ENCODE measurements around the gene DMRTB1.

The DMRTB1 gene

DNA sequence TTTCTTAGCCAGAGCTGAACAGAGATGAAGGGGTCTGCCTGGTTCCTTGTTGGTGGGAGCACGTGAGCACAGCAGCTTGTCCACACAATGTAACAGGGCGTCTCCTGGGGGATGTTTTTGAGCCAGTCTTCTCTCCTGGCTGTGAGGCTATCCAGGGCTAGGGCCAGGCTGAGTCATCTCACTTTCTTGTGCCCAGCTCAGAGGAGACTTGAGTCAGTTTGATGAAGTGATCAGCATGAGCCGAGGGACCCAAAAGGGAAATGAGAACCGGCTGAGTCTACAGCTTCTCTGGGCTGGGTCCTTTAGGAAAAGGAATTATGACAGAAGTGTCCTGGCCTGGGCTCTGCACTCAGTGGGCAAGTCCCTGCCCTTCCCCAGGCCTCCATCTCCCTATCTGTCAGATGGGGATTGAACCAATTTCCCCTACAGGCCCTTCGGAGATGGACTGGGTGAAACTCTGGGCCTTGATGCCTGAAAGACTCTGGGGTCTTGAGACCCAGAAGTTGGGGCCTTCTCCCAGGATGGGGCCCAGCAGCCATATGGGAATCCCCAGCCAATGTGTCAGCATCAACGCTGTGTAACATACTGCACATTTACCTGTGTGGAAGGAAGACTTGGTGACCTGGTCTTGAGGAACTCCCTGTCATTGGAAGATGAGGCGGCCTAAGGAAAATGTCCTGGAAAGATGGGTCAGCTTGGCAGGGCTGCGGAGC is 36.6 kb downstream of the DMRTB1 start:
- DNase-seq: no peak

DNA sequence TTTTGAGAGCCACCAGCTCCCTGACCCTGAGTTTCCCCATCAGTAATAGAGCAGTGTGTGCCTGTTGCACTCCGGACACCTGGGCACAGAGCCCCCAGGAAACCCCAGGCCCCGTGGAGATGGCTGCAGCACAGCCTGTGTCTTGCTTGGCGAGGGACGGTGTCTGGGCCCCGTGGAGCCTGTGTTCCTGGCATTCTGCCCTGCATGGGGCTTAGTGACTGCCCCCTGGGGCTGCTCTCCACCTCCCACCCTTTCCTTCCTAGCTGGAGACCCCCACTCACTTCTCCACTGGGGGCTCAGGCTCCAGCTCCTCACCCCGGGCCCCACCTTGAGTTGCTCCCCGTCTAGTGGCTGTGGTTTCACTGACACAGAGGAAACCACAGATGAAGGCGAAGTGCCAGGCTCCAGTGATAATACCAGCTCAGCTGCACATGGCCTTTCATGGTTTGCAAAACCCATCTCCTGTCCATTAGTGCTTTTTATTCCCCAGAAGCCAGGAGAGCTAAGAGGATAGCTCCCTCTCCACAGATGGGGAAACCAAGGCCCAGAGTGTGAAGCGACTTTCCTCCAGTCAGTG is 39.4 kb downstream of the DMRTB1 start:
- no peak for DNase-seq

DNA sequence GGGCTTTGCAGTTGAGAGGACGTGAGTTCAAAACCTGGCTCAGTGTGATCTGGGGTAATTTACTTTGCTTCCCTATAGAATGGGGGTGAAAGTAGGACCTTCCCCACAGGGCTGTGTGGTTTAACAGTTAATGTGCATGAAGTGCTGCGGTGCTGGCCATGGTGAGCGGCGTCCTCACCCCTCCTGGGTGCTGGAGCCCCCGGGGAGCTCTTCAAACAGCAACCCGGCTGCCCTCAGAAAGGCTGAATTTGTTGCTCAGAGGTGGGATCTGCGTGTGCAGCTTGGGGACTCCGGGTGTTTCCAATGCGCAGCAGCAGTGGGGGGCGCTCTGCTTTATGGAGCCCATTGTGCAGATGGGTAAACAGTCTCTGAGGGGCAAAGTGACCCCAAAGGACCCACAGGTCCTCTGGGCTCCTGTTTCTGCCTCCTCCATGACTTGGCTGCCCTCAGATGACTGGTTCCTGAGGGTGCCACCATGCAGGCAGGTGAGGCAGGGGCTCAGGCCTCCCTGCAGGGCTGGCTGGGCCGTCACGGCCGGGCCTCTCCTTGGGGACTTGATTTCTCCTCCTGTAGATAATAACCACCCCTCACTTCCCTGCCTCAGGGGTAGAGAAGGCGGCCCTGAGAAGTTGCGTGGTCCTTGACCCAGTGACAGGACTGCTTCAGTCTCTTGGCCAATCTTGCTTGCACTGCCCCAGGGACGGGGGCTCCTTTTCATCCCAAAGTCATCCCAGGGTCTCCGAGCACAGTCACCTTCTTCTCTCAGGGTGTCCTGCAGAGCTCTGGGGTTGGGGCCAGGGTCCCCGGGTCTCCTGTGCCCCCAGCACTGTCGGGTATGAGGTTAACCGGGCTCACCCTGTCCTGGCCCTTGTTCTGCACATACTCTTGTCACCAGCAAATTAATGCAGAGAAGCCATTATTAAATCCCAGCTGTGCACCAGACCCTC is 40.3 kb downstream of the DMRTB1 start:
- DNase-seq: no peak

DNA sequence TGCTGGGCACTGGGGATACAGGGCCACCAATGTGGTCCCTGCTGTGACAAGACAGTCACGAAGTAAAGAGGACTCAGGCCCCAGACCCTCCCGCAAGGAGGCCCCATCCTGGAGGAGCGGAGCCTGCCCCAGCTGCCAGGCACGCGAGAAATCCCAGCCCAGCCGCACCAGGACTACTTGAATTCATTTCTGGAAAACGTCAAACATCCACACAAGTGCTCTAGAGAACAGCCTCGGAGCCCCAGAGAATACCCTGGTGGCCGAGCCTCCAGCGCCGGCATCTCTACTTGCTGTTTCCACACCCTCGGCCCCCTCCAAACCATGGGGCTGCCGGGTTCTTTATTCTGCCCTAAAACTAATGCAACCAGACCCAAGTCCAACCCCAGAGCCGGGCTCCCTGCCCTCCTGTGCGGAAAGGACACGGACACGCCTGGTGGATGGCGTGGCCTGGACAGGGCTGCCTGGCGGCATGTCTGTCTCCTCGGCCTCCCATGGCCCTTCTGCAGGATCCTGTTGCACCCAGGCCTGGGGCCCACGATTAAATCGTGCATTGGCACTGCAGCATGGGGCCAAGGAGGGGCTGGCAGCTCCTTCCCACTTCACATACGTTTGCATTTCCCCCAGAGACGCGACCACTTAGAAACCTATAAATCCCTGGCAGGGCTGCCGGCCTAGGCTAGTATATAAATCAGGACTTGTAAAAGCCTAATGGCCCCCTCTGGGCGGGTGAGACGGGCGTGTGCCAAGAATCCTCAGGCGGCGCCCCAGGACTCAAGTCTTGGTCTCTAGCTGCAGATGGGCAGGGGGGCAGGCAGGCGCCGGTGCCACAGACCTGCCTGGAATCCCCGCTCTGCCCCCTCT is 41.2 kb downstream of the DMRTB1 start:
- no peak for DNase-seq

DNA sequence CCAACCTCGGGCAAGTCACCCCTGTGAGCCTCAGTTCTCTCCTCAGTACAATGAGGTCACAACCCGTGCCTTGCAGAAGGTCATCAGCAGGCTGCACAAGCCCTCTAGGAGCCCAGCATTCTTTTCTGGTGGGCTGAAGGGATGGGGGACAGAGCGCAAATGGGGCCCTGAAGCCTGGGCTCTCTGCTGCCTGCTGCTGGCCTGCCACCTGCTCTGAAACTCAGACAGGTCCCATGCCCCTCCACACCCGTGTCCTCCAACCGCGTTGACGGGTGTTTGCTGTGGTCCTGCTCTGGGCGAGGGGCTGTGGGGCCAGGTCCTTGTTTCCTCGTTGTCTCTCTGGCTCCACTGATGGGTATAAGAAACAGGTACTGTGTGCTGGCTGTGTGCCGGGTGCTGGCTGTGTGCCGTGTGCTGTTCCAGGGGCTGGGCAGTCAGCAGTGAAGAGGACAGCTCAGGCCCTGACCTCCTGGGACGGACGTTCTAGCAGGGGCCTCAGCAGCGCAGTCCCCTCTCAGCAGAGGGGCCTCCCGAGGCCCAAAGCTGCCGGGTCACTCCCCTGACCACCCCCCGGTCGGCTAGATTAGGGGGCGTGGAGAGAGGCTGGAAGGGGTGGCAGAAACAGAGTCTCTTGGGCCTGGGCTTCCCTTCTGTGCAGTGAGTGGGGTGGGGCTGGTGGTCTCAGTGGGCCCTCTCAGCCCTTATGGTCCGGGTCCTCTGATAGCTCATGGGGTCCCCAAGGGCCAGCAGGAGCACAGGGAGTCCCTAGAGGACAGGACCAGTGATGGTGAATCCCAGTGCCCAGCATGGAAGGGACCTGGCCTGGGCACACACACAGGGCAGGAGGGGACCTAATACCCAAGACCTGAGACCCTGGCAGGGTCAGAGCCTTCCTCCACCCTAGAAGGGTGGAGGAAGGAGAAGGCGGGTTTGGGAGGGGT is 42.1 kb downstream of the DMRTB1 start:
- no peak for DNase-seq

DNA sequence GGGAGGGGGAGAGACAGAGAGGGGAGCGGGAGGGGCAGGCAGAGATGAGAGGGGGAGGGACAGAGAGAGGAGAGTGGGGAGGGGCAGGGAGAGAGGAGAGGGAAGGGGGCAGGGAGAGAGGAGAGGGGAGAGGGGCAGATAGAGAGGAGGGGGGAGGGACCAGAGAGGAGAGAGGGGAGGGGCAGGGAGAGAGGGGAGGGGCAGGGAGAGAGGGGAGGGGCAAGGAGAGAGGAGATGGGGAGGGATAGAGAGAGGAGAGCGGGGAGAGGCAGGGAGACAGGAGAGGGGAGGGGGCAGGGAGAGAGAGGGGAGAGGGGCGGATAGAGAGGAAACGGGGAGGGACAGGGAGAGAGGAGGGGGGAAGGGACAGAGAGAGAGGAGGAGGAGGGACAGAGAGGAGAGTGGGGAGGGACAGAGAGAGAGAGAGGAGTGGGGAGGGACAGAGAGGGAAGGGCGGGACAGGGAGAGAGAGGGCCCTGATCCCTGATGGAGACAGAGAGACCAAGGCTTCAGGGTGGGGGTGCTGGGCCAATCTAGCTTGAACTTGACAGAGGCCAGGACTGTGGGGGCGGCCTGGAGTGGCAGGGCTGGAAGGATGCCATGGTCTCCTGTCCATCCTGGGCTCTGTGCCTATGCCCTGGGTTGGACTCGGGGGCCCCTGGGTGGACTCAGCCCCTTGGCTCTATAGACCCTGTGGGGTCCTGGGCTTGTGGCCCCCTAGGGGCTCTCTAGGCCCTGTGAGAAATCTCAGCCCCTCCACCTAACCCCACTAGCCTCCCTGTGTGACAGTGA is 43.6 kb downstream of the DMRTB1 start:
- DNase-seq: no peak

DNA sequence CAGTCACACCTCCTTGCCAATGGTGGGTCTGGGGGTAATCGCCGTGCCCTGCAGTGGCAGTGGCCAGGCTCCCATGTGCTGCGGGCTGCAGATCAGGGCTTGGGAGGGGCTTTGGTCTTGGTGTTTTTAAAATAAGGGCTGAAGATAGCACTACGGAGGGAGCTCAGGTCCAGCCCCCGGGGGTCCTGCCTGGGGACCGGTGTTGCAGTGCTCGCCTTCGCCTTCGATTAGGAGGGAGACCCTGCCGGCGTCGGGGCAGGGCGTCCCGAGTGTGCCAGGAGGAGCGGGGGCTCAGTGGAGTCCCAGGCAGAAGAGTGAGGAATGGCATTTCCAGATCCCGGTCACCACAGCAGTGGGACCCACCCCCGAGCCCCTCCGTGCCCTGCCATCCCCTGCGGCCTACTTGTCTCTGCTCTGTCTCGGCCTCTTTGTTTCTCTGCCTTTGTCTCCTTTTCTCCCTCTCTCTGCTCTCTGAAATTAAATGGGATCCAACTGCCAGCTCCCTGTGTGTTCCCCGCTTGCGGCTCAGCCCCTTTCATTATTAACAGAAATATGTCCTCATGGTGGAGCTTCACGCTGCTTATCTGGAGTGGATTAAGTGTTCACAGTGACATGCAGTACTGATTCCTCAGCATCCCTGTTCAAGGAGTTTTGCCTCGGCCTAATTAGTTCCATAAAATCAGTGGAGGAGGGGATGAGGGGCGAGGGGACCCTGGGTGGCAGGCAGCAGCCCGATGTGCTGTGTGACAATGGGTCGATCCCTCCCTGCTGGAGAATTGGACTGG is 44.4 kb downstream of the DMRTB1 start:
- DNase-seq: no peak

DNA sequence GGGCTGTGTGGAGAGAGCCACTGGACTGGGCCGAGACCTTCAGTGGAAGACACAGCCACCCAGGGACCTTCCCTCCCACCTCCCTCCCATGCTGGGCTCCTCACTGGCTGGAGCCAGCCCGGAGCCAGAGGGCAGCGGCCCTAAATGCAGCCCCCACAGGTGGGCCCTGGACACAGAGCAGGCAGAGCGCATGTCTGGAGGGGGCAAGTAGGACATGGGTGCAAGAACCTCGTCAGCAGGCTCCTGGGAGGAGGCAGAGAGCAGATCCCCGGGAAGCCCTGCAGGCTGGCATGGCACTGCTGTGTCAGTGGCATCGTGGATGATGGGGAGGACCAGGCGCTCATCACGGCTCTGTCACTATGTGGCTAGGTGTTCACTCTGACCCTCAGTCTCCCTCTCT is 45.7 kb downstream of the DMRTB1 start:
- no peak for DNase-seq

DNA sequence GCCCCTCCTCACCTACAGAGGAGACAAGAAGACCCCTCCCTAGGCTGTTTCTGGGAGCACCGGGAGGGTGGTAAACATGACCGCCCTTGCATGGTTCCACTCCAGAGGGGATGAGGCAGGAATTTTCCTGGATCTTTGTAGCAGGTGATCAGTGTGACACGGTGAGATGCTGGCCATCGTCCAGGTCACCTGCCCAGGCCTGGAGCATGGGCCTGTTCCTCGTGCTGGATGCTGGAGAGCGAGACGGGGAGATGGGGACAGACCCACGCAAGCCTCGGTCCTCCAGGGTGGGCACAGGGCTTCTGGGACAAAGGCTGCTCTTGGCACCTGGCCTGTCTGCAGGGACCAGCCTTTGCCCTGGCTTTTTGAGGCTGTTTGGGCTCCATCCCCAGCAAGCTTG is 46.2 kb downstream of the DMRTB1 start:
- no peak for DNase-seq

DNA sequence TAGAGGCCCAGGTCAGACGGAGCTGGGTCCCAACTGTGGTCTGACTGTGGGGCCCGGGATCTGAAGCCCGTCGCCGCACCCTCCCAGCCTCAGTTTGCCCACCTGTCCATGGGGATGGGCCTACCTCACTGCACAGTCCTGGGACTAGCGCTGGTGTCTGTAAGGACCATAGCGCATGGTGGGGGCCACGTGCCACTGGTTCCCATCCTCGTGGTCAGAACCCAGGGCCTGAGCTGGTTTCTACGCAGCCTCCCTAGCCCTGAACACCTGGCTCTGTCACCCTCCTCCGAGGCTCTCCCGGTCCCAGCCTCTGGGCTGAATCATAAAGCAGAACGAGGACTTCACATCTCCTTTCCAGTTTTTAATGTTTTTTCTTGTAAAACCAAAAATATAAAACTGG is 46.7 kb downstream of the DMRTB1 start:
- no peak for DNase-seq

DNA sequence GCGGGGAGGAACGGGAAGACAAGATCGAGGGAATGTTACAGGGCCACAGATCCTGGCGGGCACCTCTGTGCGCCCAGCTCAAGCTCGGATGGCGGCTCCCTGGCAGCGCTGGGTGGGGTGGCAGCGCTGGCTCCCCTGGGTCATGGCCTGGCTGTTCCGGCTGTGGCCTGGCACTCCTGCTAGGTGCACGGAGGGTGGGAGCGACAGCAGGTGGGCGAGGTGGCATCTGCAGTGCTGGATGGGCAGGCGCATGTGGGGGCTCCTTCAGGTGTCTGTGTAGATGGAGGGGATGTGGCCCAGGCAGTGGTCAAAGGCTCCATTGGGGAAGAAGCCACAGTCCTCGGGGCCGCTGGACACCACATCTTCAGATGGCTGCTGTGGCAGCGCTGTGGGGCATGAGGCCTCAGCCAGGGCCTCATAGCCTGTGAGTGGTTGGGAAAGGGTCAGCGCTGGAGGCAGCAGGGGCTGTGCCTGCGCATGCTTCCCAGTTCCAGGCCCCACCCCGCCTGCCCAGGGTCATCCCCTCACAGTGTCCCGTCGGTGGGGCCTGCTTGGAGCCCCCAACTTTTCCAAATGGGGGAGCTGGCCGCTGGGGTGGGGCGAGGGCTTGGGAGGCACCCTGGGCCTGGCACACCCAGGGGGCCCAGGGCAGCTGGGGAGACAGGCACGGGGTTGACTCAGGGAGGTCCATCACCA is 47.3 kb downstream of the DMRTB1 start:
- DNase-seq: no peak

DNA sequence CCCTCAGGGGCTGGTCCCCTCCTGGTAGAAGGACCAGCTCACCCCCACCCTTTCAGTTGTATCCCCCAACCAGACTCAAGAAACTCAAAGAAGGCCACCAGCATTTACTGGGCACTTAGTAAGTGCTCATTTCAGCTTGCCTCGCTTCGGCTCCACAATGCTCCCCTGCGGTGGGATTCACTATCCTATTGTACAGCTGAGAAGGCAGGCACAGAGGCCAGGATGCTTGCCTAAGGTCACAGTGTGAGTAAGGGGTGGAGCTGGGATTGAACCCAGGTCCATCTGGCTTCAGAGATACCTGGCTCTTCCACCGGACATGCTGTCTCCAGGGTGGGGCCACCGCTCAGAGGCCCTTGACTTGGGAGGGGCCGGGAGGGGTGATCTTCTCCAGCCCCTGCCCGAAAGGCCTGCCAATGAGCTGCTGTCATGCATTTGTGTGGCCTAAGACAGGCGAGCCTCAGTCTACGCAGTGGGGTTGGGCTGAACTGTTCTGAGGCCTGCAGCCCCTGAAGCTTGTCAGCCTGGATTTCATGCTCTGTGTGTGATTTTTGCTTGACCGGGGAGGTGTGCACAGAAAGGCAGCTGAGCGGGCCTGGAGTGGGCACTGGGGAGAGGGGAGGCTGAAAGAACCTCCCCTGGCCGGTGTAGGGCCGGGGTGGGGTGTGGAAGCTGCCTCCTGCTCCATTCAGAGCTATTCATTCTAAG is 48.1 kb downstream of the DMRTB1 start:
- DNase-seq: no peak

DNA sequence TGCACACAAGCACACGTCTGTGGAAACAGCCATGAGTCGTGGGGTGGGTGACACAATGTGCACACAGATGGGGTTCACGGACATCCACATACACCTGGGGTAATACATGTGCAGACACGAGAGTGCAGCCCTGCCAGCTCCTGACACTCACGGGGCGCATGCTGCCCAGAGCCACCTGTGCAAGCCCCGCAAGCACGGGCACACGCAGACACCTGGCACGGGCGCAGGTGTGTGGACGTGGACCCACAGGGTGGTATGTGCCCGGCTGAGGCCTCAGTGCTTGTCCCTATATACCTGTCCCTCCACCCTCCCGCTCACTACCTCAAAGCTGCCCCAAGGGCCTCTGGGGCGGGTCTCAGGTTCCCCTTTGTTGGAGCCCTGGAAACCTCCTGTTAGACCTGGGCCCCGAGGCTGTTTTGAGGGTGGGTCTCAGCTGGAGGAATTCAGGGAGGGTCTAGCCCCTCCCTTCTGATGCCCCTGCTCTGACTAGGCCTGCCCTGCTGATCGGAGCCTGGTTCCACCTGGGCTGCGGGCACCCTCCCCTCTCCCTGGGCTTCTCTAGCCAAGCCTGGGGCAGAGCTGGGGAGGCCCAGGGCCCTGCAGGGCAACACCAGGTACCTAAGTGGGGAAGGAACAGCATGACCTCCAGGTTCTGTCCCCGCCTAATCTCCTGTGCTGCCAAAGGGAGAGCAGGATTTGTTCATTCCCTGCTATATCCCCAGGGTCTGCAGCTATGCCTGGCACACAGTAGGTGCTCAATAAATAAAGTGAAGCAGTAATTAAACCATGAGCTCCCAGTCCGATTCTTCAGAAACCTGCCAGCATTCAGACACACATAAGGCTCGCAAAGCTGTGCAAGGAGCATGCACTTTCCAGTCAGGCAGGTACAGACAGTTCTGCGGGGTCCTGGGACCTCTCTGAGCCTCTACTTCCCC is 49.1 kb downstream of the DMRTB1 start:
- no peak for DNase-seq

DNA sequence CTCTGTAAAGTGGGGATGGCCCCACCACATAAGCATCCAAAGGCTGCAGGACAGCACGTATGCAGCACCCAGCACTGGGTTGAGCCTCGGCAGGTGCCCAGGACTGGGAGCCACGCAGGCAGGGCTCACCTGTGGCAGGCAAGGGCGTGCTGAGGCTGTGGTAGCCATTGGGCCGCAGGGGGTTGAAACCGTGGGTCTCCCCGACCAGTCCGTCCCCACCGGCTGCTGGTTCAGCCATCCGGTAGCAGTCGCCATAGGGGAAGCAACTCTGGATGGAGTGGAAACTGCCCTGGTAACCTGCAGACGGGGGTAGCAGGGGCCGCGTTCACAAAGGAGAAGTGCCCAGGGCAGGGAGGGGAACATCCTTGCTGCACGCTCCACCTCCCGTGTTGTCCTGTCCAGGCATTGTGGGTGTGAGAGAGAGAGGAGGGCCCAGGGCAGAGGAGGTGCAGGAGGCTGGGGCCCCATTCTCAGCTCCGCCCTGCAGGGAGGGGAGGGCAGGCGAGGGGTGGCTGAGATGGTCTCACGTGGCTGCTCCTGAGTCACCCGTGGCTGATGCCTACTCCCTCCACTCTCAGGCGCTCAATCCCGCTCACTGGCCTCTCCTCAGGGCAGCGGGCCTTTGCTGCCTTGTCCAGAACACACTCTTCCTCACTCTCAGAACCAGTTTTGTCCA is 49.9 kb downstream of the DMRTB1 start:
- no peak for DNase-seq

DNA sequence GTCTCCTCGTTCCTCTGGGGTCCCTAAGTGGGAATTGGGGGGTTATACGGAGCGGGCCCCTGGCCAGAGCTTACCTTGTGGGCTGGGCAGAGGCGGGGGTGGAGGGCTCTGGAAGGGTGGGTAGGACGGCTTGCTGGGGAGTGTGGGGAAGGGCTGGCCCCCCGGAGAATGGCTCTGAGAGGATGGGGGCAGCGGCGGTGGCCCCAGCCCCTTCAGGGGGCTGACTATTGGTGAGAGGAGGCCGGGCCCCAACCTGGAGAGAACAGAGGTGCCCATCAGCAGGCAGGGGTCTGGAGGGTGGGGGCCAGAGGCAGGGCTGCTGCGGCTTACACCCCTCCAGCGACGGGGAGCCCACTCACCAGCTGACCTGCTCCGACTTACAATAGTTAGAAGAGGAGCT is 50.6 kb downstream of the DMRTB1 start:
- no peak for DNase-seq

DNA sequence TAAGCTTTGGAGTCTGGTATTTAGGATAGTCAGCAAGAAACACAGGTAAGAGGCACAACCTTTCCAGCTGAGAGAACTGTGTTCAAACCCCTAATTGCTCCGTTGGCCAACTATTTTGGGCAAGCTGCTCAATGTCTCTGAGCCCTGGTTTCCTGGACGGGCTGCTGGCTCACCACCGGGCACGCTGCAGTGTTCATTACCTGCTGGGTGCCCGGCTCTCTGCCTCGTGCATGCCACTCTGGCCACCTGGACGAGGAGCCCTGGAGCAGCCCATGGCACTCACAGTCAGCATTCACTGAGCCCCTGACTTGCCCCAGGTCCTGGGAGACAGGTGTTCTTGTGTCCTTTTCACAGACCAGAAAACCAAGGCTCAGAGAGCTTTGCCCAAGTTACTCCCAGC is 51.0 kb downstream of the DMRTB1 start:
- DNase-seq: no peak

Data from activated naive CD4-positive, alpha-beta T cell (primary cell).